HUES48 (cell line): ENCODE measurements around the gene TNFAIP8.

Experiments
- H3K27ac ChIP-seq: one replicate; pipeline ENCODE4 v1.7.0; 2013; ENCODE audit warnings: low read depth, low read length, inconsistent platforms
- H3K27me3 ChIP-seq: 2 replicates; pipeline ENCODE4 v1.6.1; 2013; ENCODE audit warnings: mild to moderate bottlenecking, low read length; ENCODE audit not compliant: control insufficient read depth, insufficient read depth
- H3K36me3 ChIP-seq: 2 replicates; pipeline ENCODE4 v1.6.1; 2013; ENCODE audit warnings: low read length; ENCODE audit not compliant: control insufficient read depth, insufficient read depth
- H3K4me1 ChIP-seq: 2 replicates; pipeline ENCODE4 v1.6.1; 2013; ENCODE audit warnings: mild to moderate bottlenecking, low read length; ENCODE audit not compliant: control insufficient read depth, insufficient read depth
- H3K4me3 ChIP-seq: 2 replicates; pipeline ENCODE4 v1.5.1; 2013; ENCODE audit warnings: mild to moderate bottlenecking, low read depth, low read length
- H3K9ac ChIP-seq: 2 replicates; pipeline ENCODE4 v1.6.1; 2013; ENCODE audit warnings: mild to moderate bottlenecking, low read depth, low read length, moderate library complexity
- H3K9me3 ChIP-seq: 2 replicates; pipeline ENCODE4 v1.6.1; 2013; ENCODE audit warnings: low read length; ENCODE audit not compliant: control insufficient read depth, insufficient read depth

The TNFAIP8 gene

DNA sequence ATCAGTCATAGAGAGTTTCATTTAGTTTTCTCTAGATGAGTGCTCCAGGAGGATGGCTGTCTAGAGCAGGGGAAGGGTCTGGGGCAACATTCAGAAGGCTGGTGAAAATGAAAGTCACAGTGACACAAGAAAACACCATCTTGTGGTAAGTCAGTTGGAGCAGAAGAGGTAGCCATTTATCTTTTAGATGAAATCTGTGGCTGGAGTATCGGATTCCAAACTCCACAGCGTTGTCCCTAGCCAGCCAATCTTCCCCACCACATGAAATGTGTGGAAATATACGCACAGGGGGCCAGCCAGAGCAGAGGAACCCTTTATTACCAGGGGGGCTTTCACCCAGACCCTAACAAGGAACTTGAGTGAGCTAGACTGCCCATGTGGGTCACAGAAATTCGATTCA lies 15.9 kb upstream of the TNFAIP8 start:
- Histone ChIP-seq H3K4me1 (peaks cover 19% of the 10 kb centered on the region), H3K4me3 (no peak overlapping the region), H3K36me3 (no peaks in the 10 kb centered on the region), H3K27me3 (no peaks in the 10 kb centered on the region), H3K9ac (no peak overlapping the region), H3K9me3 (no peaks in the 10 kb centered on the region), H3K27ac (no peak overlapping the region)

GRCh38 chr5:119340597-119341218 lies 15.1 kb upstream of the TNFAIP8 start:
- peaks cover 19% of the 10 kb centered on the region for H3K4me1 ChIP-seq
- H3K36me3 ChIP-seq = no peaks in the 10 kb centered on the region
- H3K27me3 ChIP-seq = no peaks in the 10 kb centered on the region
- H3K27ac ChIP-seq = no peak overlapping the region
- H3K9me3 ChIP-seq = no peaks in the 10 kb centered on the region
- no peak overlapping the region for H3K4me3 ChIP-seq
- no peak overlapping the region for H3K9ac ChIP-seq

DNA sequence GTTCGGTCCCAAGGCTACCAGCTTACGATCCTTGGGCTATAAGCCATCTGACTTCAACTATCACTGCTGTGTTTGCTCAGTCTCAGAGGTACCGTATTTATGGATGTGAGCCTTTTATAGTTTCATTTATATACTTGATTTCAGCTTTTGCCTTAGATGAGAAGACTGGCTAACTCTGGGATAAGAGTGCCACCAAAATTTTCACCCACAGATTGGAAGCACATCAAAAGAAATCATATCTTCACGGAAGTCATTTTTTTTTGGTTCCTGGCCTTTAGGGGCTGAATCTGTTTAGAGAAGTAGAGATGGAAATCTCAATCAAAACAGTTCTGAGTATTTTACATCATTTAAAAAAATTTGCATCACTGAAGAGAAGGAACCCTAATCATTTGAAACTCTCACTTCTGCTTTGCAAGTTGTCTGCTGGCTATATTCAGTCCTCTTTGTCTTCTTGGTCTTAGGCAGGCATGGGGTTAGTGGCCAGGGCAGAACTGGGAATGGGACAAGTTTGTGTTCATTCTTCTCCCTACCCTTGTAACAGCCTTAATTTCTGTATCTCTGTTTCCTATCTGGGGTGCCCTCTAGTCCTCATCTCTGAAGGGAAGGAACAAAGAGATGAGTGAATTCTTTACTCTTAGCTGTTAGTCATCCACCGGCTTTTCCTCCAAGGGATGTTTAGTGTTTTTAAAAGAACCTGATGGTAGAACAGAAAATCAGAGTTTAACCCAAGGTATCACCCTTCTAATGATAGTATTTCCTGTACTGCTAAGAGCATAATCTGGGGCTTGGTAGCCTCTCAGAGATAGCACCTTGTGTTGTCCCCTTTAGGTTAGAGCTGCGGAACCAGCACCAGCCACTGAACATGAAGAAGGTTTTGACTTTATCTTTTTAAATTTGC lies 14.1 kb upstream of the TNFAIP8 start:
- no peaks in the 10 kb centered on the region for H3K9me3 ChIP-seq
- no peak overlapping the region for H3K9ac ChIP-seq
- H3K36me3 ChIP-seq = no peaks in the 10 kb centered on the region
- H3K27me3 ChIP-seq = no peaks in the 10 kb centered on the region
- peaks cover 20% of the 10 kb centered on the region for H3K4me1 ChIP-seq
- no peak overlapping the region for H3K4me3 ChIP-seq
- no peak overlapping the region for H3K27ac ChIP-seq

DNA sequence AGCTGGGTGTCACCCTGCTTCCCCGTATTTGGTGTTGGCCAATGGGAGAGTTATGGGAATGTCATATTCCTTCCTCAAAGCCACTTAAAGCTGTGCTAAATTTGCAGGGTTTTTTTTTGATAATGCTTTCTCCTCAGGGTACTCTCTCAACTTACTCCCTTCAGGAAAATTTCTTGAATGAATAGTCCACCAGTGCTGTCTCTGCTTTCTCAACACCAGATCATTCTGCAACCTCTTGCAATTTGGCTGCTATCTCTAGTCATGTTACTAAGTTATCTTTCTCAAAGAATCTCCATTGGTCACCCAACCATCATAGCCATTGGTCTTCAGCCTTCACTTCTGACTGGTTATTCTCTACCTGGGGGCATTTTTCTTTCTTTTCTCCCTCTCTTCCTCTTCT lies 13.4 kb upstream of the TNFAIP8 start:
- no peaks in the 10 kb centered on the region for H3K36me3 ChIP-seq
- H3K4me3 ChIP-seq = no peak overlapping the region
- H3K9me3 ChIP-seq = no peaks in the 10 kb centered on the region
- no peak overlapping the region for H3K9ac ChIP-seq
- no peaks in the 10 kb centered on the region for H3K27me3 ChIP-seq
- no peak overlapping the region for H3K27ac ChIP-seq
- peaks cover 27% of the 10 kb centered on the region for H3K4me1 ChIP-seq

DNA sequence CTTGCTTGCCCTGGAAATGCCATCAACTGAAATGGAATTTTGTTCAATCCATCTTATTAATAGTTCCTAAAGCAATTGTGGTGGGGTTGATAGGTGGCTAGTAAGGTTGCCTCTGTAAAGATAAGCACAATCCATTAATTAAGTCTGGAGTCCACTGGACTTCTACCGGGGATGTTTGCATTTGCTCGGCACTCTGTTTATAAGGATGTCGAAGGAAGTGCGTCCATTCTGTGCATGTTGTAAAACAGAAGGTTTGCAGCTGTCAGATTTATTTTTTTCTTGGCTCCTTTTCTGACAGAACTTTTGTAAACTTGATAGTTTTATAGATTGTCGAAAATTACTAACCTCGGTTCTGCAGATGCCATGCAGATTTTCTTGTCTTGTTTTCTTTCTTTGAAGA lies 12.8 kb upstream of the TNFAIP8 start:
- peaks cover 33% of the 10 kb centered on the region for H3K4me1 ChIP-seq
- H3K9ac ChIP-seq = no peak overlapping the region
- H3K9me3 ChIP-seq = no peaks in the 10 kb centered on the region
- H3K36me3 ChIP-seq = no peaks in the 10 kb centered on the region
- H3K4me3 ChIP-seq = no peak overlapping the region
- no peaks in the 10 kb centered on the region for H3K27me3 ChIP-seq
- H3K27ac ChIP-seq = no peak overlapping the region

- Histone ChIP-seq H3K4me1 (peaks cover 38% of the 10 kb centered on the region), H3K9me3 (no peaks in the 10 kb centered on the region), H3K27ac (no peak overlapping the region), H3K27me3 (no peaks in the 10 kb centered on the region), H3K36me3 (no peaks in the 10 kb centered on the region), H3K4me3 (no peak overlapping the region), H3K9ac (no peak overlapping the region)
These were observed 12.1 kb upstream of the TNFAIP8 start for GRCh38 chr5:119343766-119344165.

DNA sequence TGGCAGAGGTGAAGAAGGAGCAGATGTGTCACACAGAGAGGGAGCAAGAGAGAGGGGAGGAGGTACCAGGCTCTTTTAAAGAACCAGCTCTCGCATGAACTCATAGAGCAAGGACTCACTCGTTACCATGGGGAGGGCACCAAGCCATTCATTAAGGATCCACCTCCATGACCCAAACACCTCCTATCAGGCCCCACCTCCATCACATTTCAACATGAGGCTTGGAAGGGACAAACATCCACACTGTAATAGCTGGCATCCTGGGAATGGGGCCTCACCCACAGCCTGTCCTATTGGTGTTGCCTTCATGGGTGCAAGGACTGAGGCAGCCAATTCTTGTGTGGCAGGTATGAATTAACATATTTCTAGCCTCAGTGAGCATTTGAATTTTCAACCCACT lies 11.6 kb upstream of the TNFAIP8 start:
- H3K27ac ChIP-seq = no peak overlapping the region
- H3K36me3 ChIP-seq = no peaks in the 10 kb centered on the region
- no peaks in the 10 kb centered on the region for H3K9me3 ChIP-seq
- no peaks in the 10 kb centered on the region for H3K27me3 ChIP-seq
- H3K4me1 ChIP-seq = peaks cover 43% of the 10 kb centered on the region
- H3K9ac ChIP-seq = no peak overlapping the region
- H3K4me3 ChIP-seq = no peak overlapping the region

- Histone ChIP-seq H3K4me3 (no peak overlapping the region), H3K36me3 (no peaks in the 10 kb centered on the region), H3K27me3 (no peaks in the 10 kb centered on the region), H3K9me3 (no peaks in the 10 kb centered on the region), H3K4me1 (peaks cover 47% of the 10 kb centered on the region), H3K9ac (no peak overlapping the region), H3K27ac (no peak overlapping the region)
These were observed 10.0 kb upstream of the TNFAIP8 start for GRCh38 chr5:119345861-119346260.

- no peak overlapping the region for H3K27ac ChIP-seq
- H3K9me3 ChIP-seq = no peaks in the 10 kb centered on the region
- no peaks in the 10 kb centered on the region for H3K27me3 ChIP-seq
- no peaks in the 10 kb centered on the region for H3K36me3 ChIP-seq
- H3K4me1 ChIP-seq = peaks cover 42% of the 10 kb centered on the region
- no peak overlapping the region for H3K4me3 ChIP-seq
- H3K9ac ChIP-seq = no peak overlapping the region
These were observed 9.4 kb upstream of the TNFAIP8 start for GRCh38 chr5:119346394-119346793.

DNA sequence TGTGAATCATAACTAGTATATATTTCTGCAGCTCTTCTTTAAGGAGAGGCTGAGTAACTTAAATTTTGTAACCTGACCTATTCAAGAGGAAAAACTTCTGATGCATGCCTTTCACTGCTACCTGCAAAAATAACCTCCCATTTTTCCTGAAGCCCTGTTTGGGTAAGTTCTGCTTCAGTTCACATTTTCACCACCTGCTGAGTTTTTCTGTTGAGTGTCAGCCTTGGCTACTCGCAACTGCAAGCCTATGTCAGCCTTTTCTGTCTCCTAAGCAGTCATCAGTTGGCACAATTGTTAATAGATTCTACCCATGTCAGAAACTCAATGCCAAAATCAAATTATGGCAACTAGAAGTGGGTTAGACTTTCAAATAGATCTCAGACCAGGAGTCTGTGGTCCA lies 8.2 kb upstream of the TNFAIP8 start:
- Histone ChIP-seq H3K9ac (no peak overlapping the region), H3K4me3 (no peak overlapping the region), H3K27me3 (no peaks in the 10 kb centered on the region), H3K9me3 (no peaks in the 10 kb centered on the region), H3K4me1 (peaks cover 37% of the 10 kb centered on the region), H3K36me3 (no peaks in the 10 kb centered on the region), H3K27ac (no peak overlapping the region)

- no peak overlapping the region for H3K4me3 ChIP-seq
- H3K27ac ChIP-seq = no peak overlapping the region
- H3K9ac ChIP-seq = no peak overlapping the region
- H3K27me3 ChIP-seq = no peaks in the 10 kb centered on the region
- no peaks in the 10 kb centered on the region for H3K9me3 ChIP-seq
- H3K4me1 ChIP-seq = peaks cover 42% of the 10 kb centered on the region
- H3K36me3 ChIP-seq = no peaks in the 10 kb centered on the region
These were observed 7.8 kb upstream of the TNFAIP8 start for GRCh38 chr5:119347991-119348390.
